Measurements from ENCODE around the gene PIGV. TPM values are rescaled to one million over a fixed set of nuclear protein-coding genes. Genes with fewer than 3 reads are reported as not detected.

PIGV gene
- polyA plus RNA-seq: 9.5 and 11.1 TPM in 2 replicates

DNA sequence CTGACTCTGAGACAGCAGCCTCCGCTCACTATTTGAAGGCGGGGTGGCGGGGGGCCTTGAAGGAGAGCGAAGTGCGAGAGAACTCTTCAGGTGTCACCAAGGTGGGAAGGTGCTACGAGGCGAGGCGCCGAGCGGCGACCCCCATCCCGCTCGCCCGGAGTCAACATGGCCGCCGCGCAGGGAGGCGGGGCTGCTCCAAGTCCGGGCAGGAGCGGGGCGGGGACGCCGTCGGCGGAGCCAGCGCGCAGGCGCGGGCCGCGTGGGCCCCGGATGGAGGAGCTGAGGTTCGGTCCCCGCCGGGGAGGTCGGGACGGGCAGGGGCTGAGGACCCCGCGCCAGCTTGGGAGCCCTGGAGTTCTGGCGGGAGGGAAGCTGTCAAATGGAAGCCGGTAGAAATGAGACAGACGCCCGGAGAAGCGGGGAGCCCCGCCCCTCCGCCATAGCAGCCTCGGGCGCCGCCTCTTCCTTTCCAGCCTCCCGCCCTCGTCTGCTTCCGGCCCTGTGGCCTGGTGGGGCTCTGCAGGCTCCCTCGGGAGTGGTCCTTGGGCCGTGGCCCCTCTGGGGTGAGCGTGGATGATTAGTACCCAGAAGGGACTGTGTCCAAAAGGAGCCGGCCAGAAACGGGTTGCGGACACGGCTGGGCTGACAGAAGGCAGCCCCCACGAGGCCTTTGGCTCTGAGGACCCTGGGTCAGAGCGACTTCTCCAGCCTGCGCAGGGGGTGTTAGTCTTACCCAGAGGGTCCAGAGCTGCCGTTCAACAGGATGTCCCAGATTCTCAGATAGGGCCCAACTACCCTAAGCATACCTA lies at the start of gene PIGV:
PIGV (plus strand) TSS at position 245 of the 809 bp plus-strand sequence. CDS start 2,866 bp downstream, outside the sequence.

DNA sequence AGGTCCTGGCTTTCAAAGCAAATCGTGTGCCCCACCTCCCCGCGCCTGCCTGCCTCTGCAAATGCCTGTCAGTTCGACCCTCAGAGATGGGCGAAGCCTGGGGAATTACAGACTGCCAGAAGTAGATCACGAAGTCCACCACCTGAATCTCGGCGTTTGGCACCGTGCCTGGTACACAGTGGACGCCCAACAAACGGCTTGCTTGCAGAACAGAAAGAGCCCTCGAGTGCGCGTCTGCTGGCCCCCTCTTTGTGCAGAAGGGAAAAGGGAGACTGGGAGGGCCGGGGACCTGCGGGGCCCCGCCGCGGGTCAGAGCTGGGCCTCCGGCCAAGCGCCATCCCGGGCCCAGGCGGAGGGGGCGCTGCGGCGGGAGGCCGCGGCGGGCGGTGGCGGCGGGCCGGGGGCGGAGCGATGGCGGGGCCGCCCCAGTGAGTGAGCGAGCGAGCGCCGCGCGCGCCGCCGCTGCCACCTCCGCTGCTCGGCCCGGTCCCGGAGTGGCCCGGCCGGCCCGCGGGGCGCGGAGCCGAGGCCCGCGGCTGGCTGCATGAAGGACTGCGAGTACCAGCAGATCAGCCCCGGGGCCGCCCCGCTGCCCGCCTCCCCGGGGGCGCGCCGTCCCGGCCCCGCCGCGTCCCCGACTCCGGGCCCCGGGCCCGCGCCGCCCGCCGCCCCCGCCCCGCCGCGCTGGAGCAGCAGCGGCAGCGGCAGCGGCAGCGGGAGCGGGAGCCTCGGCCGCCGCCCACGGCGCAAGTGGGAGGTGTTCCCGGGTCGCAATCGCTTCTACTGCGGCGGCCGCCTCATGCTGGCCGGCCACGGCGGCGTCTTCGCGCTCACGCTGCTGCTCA lies 38.7 kb downstream of the PIGV start, which contains the start of gene ZDHHC18:
ZDHHC18 (plus strand) TSS at position 428 of the 845 bp plus-strand sequence; CDS start at position 545, 117 bp downstream.

Other genes with a start within 250 kb of the PIGV start
- 11.6 and 16.0 TPM in 2 replicates for gene ARID1A, start 91.9 kb upstream of the PIGV start, polyA plus RNA-seq
- 6.6 and 9.3 TPM in 2 replicates for gene ZDHHC18, start 38.7 kb downstream of the PIGV start, polyA plus RNA-seq
- gene SFN, start 75.2 kb downstream of the PIGV start, polyA plus RNA-seq: not detected in 2 replicates
- gene GPN2, start 102.3 kb downstream of the PIGV start, polyA plus RNA-seq: 8.5 and 26.6 TPM in 2 replicates
- 0.83 and 1.6 TPM in 2 replicates for gene GPATCH3, start 112.5 kb downstream of the PIGV start, polyA plus RNA-seq
- gene NR0B2, start 126.0 kb downstream of the PIGV start, polyA plus RNA-seq: not detected in 2 replicates
- 23.6 and 26.5 TPM in 2 replicates for gene NUDC, start 133.8 kb downstream of the PIGV start, polyA plus RNA-seq
- gene KDF1, start 172.5 kb downstream of the PIGV start, polyA plus RNA-seq: not detected in 2 replicates
- 9.7 and 14.0 TPM in 2 replicates for gene TRNP1, start 205.7 kb downstream of the PIGV start, polyA plus RNA-seq
- 0.20 TPM in 1 of 2 replicates, not detected in the other for gene TENT5B, start 224.9 kb downstream of the PIGV start, polyA plus RNA-seq

Measured in Purkinje cell (primary cell).